GM12864 (cell line): ENCODE results near the gene RUNX2.

Experiments
- DNase-seq: peaks from one replicate; pipeline ENCODE4 v3.0.0-alpha.2; 2011; ENCODE audit warnings: low read depth
- H3K4me3 ChIP-seq: 2 replicates; pipeline ENCODE4 v1.5.1; 2011; ENCODE audit warnings: mild to moderate bottlenecking, low read depth, low read length, control low read depth
- TF ChIP-seq, protein P1 (sequence below): IDR thresholded peaks from 2 replicates; pipeline ENCODE4 v1.5.1; 2011; ENCODE audit warnings: low read depth, mild to moderate bottlenecking, moderate library complexity, low read length, control low read depth, inconsistent platforms; ENCODE audit errors: missing control alignments

RUNX2 gene

DNA sequence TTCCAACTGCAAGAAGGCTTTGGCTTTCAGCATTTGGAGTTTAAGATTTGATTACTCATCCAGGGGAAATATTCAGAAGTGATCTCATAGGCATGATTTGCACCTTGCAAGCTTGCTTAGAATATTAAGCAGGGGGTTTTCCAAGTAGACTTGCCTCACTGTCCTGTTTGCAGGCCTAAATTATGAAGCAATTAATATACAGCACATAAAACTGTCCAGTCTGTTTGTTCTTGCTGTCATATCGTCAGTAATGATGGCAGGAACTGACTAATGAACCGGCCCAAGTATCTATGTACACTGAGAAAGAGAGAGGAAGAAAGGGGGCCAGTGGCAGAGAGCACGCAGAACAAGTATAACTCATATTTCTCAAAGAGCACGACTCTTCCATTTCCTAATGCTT, 262.1 kb downstream of the RUNX2 start:
- TF ChIP-seq, protein P1, sequence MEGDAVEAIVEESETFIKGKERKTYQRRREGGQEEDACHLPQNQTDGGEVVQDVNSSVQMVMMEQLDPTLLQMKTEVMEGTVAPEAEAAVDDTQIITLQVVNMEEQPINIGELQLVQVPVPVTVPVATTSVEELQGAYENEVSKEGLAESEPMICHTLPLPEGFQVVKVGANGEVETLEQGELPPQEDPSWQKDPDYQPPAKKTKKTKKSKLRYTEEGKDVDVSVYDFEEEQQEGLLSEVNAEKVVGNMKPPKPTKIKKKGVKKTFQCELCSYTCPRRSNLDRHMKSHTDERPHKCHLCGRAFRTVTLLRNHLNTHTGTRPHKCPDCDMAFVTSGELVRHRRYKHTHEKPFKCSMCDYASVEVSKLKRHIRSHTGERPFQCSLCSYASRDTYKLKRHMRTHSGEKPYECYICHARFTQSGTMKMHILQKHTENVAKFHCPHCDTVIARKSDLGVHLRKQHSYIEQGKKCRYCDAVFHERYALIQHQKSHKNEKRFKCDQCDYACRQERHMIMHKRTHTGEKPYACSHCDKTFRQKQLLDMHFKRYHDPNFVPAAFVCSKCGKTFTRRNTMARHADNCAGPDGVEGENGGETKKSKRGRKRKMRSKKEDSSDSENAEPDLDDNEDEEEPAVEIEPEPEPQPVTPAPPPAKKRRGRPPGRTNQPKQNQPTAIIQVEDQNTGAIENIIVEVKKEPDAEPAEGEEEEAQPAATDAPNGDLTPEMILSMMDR = no peak
- no peak for DNase-seq
- no peak overlapping the region for H3K4me3 ChIP-seq

DNA sequence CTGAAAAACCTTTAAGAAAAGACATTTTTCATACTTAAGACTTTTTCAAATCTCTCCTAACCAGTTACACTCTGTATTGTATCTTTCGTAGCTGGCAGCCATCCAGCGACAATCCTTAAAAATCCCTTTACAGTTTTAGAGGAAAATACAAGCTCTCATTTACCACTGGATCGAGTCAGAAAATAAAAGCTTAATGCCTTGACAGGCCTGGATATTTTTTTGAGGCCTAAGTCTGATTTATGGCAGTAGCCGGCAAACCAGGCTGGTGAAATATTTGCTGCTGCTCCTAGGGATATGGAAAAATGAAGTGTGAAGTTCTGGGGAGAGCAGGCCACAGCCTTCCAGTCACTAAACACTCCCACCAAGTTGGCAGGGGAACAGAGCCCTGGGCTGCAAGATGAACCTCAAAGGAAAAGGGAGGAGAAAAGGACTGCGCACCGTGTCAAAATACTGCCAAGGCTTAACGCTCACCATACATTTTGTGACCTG, 262.6 kb downstream of the RUNX2 start:
- TF ChIP-seq, protein P1 = no peak
- H3K4me3 ChIP-seq = no peak overlapping the region
- no peak for DNase-seq

DNA sequence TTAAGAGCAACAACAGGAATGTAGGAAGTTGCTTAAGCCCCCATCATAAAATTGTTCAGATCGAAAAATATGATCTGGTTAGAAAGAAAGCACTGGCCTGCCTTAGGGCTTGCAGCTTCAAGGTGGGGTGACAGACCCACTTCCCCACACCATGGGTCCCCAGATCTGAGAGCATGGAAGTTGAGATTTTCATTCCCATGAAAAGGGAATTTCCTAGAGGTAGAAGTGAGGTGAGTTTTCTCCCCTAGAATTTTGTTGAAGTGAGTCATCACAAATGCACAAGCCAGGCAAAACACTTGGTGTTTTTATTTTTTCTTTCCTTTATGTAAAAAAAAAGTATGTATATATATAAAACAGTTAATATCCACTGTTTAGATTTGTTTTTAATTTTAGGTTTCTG, 263.2 kb downstream of the RUNX2 start:
- no peak for DNase-seq
- TF ChIP-seq, protein P1 = no peak
- H3K4me3 ChIP-seq = no peak overlapping the region

DNA sequence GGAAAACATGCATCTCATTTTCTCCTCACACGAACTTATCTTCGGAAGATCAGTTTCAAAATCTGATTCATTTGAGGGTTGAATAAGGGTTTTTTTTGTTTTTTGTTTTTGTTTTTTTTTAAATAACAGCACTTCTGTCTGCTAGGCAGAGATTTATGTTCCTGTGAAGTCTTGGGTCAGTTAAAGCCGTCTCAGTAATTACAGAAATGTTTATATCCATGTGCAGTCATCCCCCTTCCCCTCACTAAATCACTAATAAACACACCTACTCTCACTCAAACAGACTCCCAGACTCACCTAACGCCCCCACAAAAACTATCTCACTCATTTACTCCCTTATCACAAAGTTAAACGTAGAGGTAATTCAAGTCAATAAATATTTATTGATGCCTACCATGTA, 263.8 kb downstream of the RUNX2 start:
- no peak overlapping the region for H3K4me3 ChIP-seq
- DNase-seq = no peak
- TF ChIP-seq, protein P1 = no peak

DNA sequence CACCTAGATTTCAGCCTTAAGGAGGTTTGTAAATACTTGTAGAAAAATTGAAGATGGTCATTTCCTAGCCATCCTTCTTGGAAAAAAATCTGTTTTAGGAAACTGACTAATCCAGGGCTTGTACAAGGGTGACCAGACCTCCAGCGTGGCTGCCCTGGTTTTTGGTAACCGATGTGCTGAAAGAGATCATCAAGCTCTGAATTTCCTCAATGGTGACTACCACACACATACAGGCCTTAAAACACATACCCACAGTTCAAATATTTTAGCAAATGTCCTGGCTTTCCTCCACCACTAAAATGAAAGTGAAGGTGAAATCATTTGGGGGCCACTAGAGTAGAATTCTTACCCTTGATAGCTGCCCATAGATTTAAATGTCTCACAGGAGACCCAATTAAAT, 264.9 kb downstream of the RUNX2 start:
- no peak for DNase-seq
- TF ChIP-seq, protein P1 = no peak
- no peak overlapping the region for H3K4me3 ChIP-seq

DNA sequence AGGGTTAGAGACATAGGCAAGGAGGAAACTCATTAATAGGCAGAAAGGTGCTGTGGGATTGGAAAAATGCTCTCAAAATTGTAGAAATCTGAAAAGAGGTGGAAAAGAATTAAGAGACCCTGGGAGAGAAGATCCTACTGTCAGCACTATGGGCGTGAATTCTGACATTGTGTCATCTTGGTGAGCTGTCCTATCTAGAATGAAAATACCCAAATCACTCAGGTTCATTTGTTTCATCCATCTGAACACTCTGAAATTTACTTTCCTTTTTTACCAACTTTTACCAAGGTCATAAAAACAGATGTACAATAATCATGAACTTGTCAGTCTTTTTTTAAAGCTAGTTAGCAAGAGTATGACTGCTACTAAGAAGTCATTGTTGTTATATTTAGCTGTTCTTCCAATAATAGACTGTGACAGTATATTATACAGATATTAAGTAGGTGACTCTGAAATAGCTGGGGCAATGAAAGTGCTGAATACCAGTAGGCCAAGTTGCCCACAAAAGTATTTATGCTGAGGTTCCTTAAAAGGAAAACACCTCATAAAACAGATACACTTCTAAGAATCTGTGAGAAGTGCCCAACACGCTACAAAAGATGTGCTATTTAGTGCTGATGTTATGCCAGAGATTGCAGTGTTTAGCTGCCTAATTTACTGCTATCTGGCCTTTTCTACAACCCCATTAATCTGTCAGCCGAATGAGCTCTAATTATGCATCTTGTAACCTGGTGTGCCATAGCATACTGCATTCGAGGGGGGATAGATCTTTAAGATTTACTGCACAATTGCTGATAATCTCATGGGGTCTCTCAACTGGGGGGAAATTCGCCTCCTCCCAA, 267.1 kb downstream of the RUNX2 start:
- TF ChIP-seq, protein P1 = no peak
- no peak overlapping the region for H3K4me3 ChIP-seq
- DNase-seq = no peak

DNA sequence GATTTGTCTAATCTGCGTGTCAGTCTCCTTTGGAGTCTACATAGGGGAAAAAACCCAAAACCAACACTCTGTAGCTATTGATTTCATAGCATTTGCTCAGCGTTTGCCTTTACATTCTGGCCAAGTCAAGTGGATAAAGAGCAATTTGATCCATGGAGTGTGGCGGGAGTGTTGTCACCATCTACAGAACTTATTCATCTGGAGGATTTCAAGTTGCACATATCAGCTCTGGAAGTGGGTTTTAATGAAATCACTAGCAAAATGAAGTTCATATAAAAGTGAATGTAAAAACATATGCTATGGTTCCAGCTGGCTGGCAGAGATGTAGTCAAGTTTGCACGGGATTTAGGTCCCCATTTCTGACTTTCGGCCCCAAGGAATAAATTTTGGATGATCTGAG, 269.3 kb downstream of the RUNX2 start:
- DNase-seq = no peak
- no peak overlapping the region for H3K4me3 ChIP-seq
- TF ChIP-seq, protein P1 = no peak
